Measurements from ENCODE around the gene BCL2. TPM values are rescaled to one million over a fixed set of nuclear protein-coding genes. Genes with fewer than 3 reads are reported as not detected.
"Not testable (repeated sequence)": the region's sequence is repeated elsewhere in the genome, so short reads cannot be mapped to it uniquely, and the experiment has no call there.

The BCL2 gene
- 2.7 and 2.9 TPM in 2 replicates for total RNA-seq (2014; rRNA removed; shearing (Covaris generic))

DNA sequence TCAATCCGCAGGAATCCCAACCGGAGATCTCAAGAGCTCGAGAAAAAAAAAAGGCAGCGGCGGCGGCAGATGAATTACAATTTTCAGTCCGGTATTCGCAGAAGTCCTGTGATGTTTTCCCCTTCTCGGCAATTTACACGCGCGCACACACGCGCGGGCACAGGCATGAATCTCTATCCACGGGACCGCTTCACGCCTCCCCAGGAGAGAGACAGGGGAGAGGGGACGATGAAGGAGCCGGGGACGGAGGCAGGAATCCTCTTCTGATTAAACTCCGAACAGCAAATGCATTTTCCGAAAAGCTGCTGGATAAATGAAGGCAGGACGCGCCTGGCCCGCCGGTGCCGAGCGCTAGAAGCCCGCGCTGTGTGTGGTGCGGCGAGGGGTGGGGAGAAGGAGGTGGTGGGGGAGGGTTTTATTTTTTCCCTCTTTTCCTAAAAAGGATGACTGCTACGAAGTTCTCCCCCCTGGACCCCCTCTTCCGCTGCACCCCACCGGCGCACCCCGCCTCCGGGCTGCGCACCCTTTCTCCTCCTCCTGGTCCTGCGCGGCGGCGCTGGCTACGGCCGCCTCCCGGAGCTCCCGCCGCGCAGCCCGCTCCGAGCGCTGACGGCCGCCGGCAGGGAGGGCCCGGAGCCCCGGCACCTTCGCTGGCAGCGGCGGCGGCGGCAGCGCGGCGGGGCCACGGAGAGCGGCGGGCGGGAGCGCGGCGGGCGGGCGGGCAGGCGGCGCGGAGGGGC, at the start of gene BCL2:
Gene BCL2, minus strand, starts transcription at position 387 of the 740 bp plus-strand sequence.
- DNase-seq (ENCODE audit: low spot score), result peak; percentile 22

DNA sequence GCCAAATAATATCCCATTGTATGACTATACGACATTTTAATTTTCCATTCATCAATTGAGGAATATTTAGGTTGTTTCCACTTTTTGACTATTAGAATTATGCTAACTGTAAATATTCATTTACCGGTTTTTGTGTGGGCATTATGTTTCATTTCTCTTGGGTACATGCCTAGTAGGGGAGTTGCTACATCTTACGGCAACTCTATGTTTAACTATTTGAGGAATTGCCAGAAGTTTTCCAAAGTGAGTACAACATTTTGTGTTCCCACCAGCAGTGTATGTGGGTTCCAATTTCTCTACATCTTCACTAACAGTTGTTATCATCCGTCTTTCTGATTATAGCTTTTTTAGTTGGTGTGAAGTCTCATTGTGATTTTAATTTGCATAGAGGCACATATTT, 49.0 kb upstream of the BCL2 start:
- no peak for DNase-seq (ENCODE audit: low spot score)

DNA sequence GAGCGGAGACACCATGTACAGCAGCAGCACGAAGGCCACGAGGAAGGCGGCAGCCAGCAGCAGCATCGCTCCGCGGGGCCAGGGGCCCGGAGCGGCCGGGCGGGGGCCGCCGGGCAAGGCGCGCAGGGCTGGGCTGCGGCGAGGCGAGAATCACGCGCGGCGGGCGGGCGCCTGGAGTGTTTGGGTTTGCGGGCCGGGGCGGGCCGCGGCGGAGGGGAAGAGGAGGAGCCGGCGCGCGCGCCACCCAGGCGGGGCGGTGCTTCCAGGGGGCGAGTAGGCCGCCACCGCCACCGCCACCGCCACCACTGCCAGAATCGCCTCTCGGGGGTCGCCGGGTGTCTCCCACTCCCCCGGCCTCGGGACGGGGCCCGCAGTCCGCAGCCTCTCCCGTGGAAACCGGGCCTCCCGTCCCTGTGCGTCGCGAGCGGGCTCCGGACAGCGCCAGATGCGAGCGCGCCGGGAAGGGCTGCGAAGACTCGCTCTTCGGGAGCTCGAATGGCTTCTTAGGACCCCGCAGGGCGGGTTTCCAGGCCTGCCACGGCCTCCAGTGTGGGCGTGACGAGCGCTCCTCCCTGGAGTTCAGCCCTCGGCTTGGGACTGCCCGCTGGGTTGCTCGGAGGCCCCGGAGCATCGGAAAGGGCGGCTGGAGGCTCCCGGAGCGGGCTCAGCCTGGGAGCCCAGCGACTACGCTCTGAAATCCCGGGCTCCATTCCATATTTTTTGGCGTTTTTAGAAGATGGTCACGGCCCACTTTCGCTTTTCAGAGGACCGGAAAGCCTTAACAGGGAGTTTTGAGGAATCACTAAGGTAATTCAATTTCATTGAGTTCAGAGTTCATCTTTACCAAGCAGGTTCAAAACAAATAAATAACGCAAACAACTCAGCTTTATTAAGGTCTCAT, 47.7 kb upstream of the BCL2 start, which contains the start of gene KDSR:
Gene KDSR, minus strand, starts transcription at position 154 of the 901 bp plus-strand sequence. Its CDS starts 88 bp downstream, at position 66.
- peak; percentile 97 for DNase-seq (ENCODE audit: low spot score)

DNA sequence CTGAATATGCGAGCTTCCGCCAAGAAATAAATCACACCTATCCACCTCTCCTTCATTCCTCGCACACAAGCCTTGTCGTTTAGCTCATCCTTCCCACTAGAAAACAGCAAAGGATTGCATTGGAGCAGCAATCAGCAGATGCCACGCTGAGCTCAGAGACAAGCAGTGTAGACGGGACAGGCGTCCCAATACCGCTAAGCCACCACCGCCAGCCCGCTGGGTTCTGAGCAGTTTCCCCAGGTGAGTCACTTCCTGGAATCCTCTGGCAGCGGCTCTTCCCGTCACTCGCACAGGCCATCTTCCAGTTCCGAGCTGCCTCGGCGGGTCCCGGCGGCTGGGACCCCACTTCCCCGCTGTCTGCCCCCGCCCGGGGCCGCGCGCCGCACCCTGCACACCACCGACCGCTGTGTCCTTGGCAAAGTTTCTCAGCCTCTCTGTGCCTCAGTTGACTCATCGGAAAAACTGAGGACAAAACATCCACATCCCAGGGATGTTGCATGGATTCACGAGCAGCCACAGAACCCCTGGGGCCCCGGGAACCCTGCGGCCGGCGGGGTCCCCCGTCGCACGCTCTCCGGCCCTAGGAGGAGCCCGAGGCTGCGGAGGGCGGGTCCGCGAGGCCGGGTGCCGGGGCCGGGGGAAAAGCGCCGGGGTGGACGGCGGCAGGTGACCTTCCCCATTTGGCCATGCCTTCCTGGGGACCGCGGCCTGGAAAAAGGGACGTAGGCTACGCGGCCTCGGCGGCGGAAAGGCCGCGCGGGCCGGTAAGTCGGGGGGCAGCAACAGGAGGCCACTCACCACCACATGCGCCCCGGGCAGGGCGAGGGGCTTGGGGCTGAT, 46.9 kb upstream of the BCL2 start:
- peak; percentile 68 for DNase-seq (ENCODE audit: low spot score)

DNA sequence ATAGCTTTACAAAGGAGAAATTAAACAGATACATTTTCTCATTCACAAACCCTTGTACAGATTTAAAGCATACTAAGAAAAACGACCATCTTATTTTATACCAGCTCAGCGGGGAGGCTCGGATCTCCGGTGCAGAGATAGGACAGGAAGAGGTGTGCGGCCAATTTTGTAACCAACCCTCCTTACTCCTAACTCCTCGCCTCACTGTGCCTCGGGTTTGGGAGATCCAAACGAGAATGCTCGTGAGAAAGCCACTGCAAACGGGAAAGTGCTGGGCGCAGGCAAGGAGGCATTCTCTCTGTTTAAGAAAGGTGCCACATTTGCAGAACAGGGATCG, 46.3 kb upstream of the BCL2 start:
- DNase-seq (ENCODE audit: low spot score), result peak; percentile 12

DNA sequence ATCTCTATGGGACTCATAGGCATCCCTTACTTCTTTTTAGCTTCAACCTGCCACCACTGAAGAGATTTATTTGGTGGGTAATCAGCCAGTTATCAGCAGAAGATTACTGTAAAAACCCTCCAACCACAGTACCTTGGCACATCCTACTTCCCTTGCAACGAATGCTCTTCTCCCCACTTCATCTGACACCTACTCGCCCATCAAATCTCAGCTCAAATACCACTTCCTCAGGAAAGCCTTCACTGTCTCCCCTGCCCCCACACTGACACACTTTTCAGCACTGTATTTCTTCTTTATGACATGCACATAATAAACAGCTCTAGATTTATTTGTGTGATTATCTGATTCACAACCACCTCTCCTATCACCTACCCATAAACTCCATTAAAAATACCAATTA, 44.4 kb upstream of the BCL2 start:
- DNase-seq (ENCODE audit: low spot score), result no peak

DNA sequence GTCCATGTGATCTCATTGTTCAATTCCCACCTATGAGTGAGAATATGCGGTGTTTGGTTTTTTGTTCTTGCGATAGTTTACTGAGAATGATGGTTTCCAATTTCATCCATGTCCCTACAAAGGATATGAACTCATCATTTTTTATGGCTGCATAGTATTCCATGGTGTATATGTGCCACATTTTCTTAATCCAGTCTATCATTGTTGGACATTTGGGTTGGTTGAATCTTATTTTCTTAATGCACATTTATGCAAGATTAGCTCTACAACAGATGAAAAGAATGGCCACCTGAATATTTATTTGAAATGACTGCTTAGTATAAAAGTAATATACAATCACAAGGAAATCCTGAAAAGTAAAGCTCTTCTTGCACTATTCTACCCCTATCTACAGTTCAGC, 43.9 kb upstream of the BCL2 start:
- not testable (repeated sequence) for DNase-seq (ENCODE audit: low spot score)

DNA sequence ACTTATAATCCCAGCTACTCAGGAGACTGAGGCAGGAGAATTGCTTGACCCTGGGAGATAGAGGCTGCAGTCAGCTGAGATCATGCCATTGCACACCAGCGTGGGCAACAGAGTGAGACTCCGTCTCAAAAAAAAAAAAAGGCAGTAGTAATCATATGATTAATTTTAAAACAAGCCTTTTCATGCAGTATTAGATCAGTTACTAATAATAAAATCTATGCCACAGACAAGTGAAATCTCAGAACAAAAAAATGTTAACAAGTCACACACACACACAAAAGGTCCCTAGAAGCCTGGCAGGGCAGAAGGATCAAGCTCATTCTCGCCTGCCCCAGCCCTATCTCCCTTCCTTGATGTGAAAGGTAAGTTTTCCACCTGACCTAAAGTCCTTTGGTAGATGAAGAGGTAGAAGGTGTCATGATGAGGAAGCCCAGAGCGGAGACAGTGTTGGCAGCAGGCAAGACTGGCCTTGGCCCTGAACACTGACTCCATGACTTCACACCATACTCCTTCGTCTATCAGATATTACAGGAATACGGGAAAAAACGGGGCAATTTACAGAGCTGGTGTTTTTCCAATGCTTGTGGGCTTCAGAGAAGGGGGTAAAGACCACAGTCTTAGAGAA, 36.8 kb upstream of the BCL2 start:
- no peak for DNase-seq (ENCODE audit: low spot score)

DNA sequence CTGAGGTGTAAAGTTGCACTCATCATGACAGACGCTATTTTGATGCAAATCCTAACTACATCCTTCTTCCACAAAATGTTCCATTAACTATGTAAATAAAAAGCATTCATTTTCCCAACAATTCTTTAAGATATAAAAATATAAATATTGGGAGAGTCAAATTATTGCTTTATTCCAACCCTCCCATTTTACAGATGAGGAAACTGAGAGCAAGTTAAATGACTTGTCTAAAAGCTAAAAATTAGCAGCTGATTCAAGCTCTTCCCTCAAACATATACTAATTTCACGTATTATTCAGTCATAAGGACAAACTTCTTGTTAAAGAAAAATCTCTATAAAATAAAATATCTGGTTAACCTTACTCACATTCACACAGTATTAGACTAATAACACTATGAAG, 30.7 kb upstream of the BCL2 start:
- no peak for DNase-seq (ENCODE audit: low spot score)

DNA sequence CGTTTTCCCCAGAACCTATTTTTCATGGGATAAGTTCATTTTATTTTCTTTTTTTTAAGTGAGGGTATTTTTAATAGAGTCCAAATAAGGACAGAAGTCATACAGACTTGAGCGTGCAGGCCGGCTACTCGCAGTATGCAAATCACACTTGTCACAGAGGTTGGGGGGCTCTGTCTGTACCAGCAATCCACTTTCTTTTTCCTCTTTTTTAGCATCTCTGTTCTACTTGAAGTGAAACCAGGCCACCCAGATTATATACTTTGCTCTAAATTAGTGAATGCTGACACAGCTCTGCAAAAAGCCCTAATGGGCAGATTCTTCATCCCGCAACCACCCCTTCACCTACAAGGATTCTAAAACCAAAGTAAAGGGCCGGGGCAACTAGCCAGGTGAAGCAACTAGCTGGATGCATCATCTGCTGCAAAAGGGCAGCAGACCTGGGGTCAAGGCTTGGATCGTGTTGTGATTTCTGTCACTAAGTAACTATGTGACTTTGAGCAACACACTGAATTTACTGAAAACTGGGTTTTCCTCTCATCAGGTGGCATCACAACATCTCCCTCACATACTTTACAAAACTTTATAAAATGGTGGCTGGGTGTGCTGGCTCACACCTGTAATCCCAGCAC, 29.1 kb upstream of the BCL2 start:
- no peak for DNase-seq (ENCODE audit: low spot score)

DNA sequence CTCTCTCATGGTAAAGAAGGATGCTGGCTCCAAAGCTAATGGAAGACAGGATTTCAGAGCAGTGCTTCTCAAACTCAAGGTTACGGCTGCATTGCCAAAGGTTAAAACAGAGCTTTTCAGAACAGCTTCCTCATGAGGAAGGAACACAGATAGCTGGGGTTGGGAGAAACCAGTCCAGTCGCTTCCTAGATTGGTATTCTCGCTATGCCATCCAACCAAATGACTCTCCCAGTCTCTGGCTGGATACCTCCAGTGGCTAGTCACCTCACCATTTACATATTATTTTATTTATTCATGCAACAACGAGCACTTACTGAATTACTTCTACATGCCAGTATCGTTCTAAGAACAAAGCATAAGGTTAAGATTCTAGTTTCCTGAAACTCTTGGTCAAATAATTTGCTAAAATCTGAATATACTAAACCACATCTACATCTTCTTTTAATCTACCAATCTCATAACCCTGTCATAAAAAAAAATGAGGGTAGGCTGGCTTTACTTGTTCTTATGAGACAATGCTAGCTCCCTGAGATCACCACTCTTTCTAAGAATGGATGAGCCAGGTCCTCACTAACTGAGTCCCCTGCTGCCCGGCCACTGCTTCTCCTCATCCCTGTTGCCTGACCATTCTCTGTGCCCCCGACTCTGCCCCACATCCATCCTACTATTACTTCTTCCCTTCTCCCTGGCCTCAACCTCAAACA, 27.1 kb upstream of the BCL2 start:
- no peak for DNase-seq (ENCODE audit: low spot score)

DNA sequence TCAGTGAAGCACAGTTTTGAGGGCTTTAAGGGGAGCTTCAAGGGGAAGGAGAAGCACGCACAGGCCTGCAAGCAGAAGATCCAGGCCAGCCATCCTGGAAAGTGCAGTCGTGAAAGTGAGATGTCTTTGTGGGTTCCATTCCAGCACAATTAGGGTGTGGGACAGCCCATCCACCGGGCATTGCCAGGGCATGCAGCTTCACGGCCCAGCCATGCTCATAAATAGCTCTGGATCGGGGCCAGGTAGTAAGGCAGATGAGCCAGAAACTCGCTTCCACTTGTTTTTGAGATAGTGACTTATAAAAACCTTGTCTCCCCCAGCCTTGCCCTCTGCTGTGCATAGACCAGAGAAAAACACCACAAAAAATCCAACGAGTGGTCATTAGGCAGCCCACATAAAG, 26.5 kb upstream of the BCL2 start:
- DNase-seq (ENCODE audit: low spot score), result no peak

DNA sequence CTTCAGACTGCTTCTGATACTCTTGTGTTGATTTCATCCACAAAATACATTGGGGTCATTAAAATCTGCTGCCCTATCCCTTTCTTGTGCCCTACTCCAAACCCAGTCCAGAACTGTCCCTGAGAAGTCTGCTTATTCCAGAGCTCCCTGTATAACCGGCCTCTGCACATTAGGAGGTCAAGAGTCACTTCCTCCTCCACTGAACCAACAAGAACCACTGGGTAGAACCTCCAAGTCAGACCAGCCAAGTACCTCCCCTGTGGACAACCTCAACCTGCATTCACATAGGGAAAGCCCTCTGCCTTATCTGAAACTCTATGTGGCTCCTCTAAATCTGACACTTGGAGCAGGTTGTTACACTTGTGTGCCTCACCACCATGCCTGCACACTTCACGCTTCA, 25.3 kb upstream of the BCL2 start:
- DNase-seq (ENCODE audit: low spot score), result no peak

DNA sequence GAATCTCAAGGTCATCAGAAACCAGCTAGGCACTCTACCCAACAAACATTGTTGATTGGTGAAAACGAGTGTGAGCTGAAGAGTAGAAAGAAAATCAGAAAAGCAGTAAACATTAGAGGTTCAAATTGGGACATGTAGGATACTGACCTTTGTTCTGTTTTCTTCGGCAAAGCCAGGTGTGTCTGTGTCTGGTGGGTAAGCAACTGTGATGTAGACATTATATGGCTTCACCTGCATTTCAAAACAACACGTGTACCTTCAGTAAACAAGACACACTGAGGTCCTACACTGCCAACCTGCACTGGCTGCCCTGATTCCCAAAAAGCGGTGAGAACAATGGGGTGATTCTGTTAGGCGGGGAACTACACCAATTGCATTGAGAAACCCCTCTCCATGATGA, 24.7 kb upstream of the BCL2 start:
- no peak for DNase-seq (ENCODE audit: low spot score)

DNA sequence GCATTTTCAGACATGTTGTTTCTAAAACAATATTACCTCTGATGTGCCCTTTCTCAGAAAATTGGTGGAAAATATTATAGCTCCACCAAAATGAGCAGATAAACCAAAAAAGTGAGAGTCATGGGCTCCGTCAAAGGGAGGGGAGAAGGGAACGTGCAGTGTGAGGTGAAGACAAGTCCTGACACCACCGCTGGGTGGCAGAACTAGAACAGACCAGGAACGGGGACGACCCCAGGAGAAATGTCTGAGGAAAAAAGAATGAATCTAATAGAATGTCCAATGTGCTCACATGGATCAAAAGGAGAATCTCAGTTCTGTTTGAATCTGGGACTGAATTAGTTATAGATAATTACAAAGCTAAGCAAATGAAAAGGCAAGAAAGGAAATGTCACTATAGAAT, 22.6 kb upstream of the BCL2 start:
- DNase-seq (ENCODE audit: low spot score), result no peak

DNA sequence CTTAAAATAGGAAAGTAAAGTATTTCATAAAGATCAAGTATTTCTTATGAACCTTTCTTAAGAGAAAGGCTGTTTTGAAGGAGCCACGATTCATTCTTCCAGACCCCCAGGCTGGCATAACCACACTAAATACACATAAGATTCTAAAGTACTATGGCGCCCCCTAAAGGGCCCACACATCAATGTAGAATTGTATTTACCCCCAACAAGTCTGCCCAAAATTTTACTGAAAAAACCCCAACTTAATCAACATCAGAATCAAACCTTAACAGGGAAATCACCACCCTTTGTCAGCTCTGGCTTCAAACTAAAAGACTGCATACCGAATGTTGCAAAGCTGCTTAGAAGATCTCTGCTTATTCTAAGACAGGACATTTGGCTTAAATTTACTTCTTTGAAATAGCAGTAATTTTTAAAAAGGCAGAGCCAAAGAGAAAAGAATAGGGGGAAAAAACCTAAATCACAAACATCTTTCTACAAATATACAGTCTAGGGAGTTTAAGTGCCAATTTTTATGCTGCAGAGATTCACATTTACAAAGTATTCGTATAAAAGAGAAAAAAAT, 20.4 kb upstream of the BCL2 start:
- no peak for DNase-seq (ENCODE audit: low spot score)

DNA sequence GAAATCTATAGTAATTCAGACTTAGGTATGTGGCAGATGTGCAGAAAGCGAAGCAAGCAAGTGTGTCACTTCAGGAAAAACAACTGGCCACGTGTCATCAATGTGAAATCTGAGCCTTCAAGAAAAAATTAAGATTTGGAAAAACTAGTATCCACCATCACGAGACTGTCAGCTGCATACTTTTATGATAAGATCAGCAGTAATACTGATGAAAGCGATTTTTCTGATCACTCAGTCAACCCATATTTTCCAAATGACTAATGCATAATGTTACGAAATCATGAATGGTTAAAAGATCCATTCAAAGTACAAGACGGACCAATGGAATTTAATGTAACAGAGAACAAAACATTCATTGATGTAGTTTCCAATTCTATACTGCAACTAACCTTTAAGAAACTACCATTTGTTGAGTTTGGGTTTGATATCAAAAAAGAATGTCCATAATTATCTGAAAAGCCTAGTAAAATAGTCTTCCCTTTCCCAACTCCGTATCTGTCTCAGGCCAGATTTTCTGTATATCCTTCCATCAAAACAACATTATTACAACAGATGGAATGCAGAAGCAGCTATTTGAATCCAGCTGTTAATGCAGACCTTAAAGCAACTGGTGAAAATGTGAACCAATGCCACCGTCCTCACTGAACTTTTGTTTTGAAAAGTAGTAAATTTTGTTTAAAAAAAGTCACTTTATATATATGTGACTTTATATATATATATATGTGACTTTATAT, 17.0 kb upstream of the BCL2 start:
- no peak for DNase-seq (ENCODE audit: low spot score)

DNA sequence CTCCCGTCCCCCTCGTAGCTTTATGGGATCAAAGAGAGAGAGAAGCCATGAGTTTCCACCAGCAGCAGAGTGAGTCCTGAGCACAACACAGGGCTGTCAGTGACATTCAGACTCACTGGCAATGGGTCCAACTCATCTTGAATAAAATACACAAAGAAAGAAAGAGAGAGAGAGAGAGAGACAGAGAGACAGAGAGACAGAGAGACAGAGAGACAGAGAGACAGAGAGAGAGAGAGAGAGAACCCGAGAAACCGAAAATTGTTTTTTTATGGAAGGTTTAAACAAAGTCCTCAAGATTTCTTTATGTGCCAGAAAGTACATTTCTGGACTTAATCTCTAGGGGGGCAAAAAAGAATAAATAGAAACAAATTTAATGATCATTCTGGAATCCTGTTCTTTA, 11.5 kb upstream of the BCL2 start:
- no peak for DNase-seq (ENCODE audit: low spot score)

DNA sequence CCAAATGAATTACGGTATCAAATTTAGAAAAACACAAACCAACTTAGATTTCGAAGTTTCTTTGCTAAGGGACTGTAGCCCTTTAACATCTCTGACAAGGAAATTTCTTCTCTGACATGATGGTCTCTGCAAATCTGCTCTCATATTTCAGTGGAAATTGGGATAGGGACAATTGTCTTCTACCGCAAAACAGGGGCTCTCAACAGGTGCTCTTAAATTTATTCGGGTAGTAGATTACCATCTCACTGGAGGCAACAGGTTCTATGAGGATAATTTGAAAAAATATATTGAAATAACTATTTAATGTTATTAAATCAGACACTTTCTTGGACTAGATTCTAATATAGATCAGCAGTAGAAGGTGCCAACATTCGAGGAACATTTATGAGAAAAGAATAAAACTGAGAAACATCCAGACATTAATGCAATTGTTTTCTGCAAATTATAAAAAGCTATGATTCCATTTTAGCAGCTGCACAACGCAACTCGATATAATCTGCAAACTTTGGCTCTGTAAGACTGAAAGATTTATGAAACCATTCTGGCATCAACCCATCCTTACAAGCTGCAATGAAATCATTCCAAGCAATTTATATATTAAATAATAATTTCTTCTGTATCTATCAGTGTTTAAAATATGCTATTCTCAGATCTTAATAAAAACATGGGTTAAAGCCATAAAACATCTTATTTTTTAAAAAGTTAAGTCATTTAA, 10.0 kb upstream of the BCL2 start:
- no peak for DNase-seq (ENCODE audit: low spot score)
